Measurements from ENCODE around the gene CALHM5.

GRCh38 chr6:116471531-116471930, 39.9 kb upstream of the CALHM5 start:
- TF ChIP-seq CTCF (IDR thresholded peaks at IDR 0.05), result no peak
- no peak for TF ChIP-seq POLR2A (IDR thresholded peaks at IDR 0.05)

Data from thyroid gland (tissue), 4 donors.